Activated B cell treated with CpG ODN at 0.5 μM for 24 hours (primary cell): ENCODE data around the gene COL5A1. TPM values are rescaled to one million over a fixed set of nuclear protein-coding genes. Genes with fewer than 3 reads are reported as not detected.

ENCODE experiments used
- ATAC-seq: fragments of 200-7000 bp; cut with Tn5 transposase; one replicate; pipeline ENCODE4 v1.10.0; 2021; ENCODE audit warnings: low read depth, mild to moderate bottlenecking, moderate library complexity
- CTCF ChIA-PET: fragments of 350-600 bp; sonication (Branson Sonifier 250); formaldehyde crosslinking; loops from one replicate; lab custom pipeline; 2021; ENCODE audit warnings: antibody characterized with exemption; lab: Charles Lee
- POLR2A ChIA-PET: fragments of 350-600 bp; sonication (Branson Sonifier 250); formaldehyde crosslinking; loops from one replicate; lab custom pipeline; 2021; ENCODE audit warnings: antibody characterized with exemption; lab: Charles Lee
- DNase-seq: peaks from one replicate; pipeline ENCODE4 v3.0.0; 2022
- H3K27ac Mint-ChIP-seq: one replicate; pipeline ENCODE4 v1.8.0; 2020; ENCODE audit warnings: mixed read lengths
- H3K27me3 Mint-ChIP-seq: one replicate; pipeline ENCODE4 v1.8.0; 2021; ENCODE audit warnings: mixed read lengths
- H3K36me3 Mint-ChIP-seq: one replicate; pipeline ENCODE4 v1.8.0; 2021; ENCODE audit warnings: low read depth, mixed read lengths
- H3K4me1 Mint-ChIP-seq: one replicate; pipeline ENCODE4 v1.8.0; 2021; ENCODE audit warnings: mixed read lengths
- H3K4me3 Mint-ChIP-seq: one replicate; pipeline ENCODE4 v1.8.0; 2020; ENCODE audit warnings: mild to moderate bottlenecking, mixed read lengths
- H3K9me3 Mint-ChIP-seq: one replicate; pipeline ENCODE4 v1.8.0; 2020; ENCODE audit warnings: mixed read lengths
- intact Hi-C: fragments of 100-400 bp; cut with micrococcal nuclease; formaldehyde crosslinking; loops from one replicate; pipeline ENCODE4 v1.15.1; 2024
- total RNA-seq: library from RNA; stranded (reverse); gene quantifications from 2 replicates; pipeline ENCODE4 v1.2.3, GENCODE V29; 2022
- TF ChIP-seq, protein P1 (sequence below): fragments of 200-600 bp; IDR thresholded peaks from one replicate; pipeline ENCODE4 v1.8.0; 2022; ENCODE audit warnings: antibody characterized with exemption, mild to moderate bottlenecking

COL5A1 gene
- total RNA-seq, 1 donor from 2014 or later = 0.02 TPM

- intact Hi-C loops = no loop called here
Measured at GRCh38 chr9:134645607-134646365, 4.2 kb downstream of the COL5A1 start.

GRCh38 chr9:134647359-134648080 is 5.9 kb downstream of the COL5A1 start:
- Mint-ChIP-seq H3K36me3 (no peaks in the 10 kb centered on the region), H3K27me3 (peaks cover 8% of the 10 kb centered on the region), H3K27ac (no peak overlapping the region), H3K4me3 (no peak overlapping the region), H3K9me3 (no peaks in the 10 kb centered on the region), H3K4me1 (no peaks in the 10 kb centered on the region)
- ChIA-PET POLR2A (no interaction called here), CTCF (no interaction called here)
- ATAC-seq (no peak), DNase-seq (no peak)
- TF ChIP-seq, protein P1, sequence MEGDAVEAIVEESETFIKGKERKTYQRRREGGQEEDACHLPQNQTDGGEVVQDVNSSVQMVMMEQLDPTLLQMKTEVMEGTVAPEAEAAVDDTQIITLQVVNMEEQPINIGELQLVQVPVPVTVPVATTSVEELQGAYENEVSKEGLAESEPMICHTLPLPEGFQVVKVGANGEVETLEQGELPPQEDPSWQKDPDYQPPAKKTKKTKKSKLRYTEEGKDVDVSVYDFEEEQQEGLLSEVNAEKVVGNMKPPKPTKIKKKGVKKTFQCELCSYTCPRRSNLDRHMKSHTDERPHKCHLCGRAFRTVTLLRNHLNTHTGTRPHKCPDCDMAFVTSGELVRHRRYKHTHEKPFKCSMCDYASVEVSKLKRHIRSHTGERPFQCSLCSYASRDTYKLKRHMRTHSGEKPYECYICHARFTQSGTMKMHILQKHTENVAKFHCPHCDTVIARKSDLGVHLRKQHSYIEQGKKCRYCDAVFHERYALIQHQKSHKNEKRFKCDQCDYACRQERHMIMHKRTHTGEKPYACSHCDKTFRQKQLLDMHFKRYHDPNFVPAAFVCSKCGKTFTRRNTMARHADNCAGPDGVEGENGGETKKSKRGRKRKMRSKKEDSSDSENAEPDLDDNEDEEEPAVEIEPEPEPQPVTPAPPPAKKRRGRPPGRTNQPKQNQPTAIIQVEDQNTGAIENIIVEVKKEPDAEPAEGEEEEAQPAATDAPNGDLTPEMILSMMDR = no peak
- intact Hi-C loops = no loop called here

More at GRCh38 chr9:134645607-134646365, 4.2 kb downstream of the COL5A1 start:
- peaks cover 9% of the 10 kb centered on the region for H3K27me3 Mint-ChIP-seq
- POLR2A ChIA-PET = no interaction called here
- no peak for ATAC-seq
- H3K4me1 Mint-ChIP-seq = no peaks in the 10 kb centered on the region
- no peak overlapping the region for H3K4me3 Mint-ChIP-seq
- H3K9me3 Mint-ChIP-seq = no peaks in the 10 kb centered on the region
- no peak overlapping the region for H3K27ac Mint-ChIP-seq
- CTCF ChIA-PET = no interaction called here
- TF ChIP-seq, protein P1 = no peak
- no peak for DNase-seq
- no peaks in the 10 kb centered on the region for H3K36me3 Mint-ChIP-seq

- H3K27ac Mint-ChIP-seq = no peak overlapping the region
- H3K4me3 Mint-ChIP-seq = no peak overlapping the region
Measured at GRCh38 chr9:134648701-134649530, 7.3 kb downstream of the COL5A1 start.

DNA sequence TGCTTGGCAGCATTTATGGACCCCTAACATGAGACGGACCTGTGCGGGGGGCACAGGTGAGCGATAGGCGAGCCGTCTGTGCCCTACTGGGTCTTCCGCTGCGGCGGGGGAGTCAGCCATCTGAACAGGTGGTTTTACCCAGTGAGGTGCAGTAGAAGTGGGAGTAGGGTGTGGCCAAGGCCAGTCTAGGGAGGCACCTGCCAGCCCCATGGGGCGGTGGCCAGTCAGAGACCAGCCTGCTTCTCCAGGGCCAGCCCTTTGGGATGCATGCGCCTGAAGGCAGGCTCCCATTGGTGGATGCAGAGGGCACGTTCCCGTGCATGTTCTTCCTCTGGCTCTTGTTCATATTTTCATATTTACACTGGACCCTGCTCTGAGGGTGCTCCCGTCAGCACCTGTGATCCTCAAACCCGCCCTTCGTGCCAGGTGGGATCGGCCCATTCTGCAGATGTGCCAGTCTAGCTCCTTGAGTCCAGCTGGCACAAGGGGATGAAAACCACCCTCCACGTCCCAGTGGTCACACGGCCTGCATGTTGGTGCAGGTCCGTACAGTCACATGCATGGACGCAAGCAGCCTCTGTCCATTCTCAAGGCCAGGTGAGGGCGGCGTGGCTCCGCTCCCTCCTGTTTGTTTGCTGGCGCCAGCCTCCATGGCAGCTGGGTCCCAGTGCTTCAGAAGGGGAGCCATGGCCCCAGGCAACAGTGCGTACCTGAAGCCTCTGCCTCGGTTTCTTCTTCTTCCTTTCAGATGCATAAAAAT is 9.0 kb downstream of the COL5A1 start:
- Mint-ChIP-seq H3K36me3 (no peaks in the 10 kb centered on the region), H3K9me3 (no peaks in the 10 kb centered on the region), H3K4me3 (no peak overlapping the region), H3K4me1 (no peaks in the 10 kb centered on the region), H3K27me3 (no peaks in the 10 kb centered on the region), H3K27ac (no peak overlapping the region)
- intact Hi-C loops = no loop called here
- DNase-seq (no peak), ATAC-seq (no peak)
- ChIA-PET CTCF (no interaction called here), POLR2A (no interaction called here)
- TF ChIP-seq, protein P1 = no peak

More at GRCh38 chr9:134648701-134649530, 7.3 kb downstream of the COL5A1 start:
- TF ChIP-seq, protein P1 = no peak
- intact Hi-C loops = no loop called here
- ATAC-seq = no peak
- no peak for DNase-seq
- Mint-ChIP-seq H3K9me3 (no peaks in the 10 kb centered on the region), H3K36me3 (no peaks in the 10 kb centered on the region), H3K4me1 (no peaks in the 10 kb centered on the region), H3K27me3 (no peaks in the 10 kb centered on the region)
- ChIA-PET CTCF (no interaction called here), POLR2A (no interaction called here)
